ENCODE results near the gene CYP4Z1.

Gene CYP4Z1

DNA sequence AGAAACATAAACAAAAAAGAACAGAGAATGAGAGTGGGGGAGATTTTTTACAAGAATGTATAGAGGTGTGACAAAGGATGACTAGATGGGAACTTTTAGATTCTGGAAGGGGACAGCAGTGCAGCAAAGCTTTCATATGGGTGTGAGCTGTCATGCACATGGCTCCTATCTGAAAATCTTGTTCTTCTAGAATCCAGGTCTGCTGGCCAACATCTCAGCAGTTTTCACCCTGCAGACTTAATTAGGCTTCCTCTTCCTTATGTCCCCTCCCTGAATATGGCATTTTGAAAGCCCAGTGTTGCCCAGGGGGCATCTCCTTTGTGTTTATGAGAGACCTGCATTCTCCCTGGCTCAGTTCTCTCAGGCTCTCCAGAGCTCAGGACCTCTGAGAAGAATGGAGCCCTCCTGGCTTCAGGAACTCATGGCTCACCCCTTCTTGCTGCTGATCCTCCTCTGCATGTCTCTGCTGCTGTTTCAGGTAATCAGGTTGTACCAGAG lies at the start of gene CYP4Z1:
CYP4Z1 (plus strand) TSS at position 135 of the 498 bp plus-strand sequence; CDS start at position 395, 260 bp downstream.
- TF ChIP-seq, protein P1, sequence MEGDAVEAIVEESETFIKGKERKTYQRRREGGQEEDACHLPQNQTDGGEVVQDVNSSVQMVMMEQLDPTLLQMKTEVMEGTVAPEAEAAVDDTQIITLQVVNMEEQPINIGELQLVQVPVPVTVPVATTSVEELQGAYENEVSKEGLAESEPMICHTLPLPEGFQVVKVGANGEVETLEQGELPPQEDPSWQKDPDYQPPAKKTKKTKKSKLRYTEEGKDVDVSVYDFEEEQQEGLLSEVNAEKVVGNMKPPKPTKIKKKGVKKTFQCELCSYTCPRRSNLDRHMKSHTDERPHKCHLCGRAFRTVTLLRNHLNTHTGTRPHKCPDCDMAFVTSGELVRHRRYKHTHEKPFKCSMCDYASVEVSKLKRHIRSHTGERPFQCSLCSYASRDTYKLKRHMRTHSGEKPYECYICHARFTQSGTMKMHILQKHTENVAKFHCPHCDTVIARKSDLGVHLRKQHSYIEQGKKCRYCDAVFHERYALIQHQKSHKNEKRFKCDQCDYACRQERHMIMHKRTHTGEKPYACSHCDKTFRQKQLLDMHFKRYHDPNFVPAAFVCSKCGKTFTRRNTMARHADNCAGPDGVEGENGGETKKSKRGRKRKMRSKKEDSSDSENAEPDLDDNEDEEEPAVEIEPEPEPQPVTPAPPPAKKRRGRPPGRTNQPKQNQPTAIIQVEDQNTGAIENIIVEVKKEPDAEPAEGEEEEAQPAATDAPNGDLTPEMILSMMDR (IDR thresholded peaks at IDR 0.05; ENCODE audit: extremely low read depth, missing control alignments), result no peak
- no peak for DNase-seq (ENCODE audit: low spot score)

DNA sequence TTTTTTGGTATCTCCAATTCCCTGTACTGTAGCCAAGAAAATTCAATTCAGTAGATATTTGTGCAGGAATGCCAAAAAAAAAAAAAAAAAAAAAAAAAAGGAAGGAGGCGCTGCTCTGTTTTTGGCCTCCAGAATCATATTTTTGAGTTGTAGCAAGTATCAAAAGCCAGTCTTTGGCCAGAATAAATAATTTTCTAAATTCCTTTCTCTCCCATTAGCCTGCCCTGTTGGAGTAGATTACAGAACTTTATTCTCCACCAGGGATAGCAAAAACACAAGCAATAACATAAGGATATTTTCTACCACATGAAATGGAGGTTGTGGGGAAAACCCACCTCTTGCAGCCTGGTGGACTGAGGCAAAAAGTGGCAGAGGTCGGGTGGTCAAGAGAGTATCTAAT lies 46.0 kb upstream of the CYP4Z1 start:
- TF ChIP-seq, protein P1 (IDR thresholded peaks at IDR 0.05; ENCODE audit: extremely low read depth, missing control alignments), result no peak

DNA sequence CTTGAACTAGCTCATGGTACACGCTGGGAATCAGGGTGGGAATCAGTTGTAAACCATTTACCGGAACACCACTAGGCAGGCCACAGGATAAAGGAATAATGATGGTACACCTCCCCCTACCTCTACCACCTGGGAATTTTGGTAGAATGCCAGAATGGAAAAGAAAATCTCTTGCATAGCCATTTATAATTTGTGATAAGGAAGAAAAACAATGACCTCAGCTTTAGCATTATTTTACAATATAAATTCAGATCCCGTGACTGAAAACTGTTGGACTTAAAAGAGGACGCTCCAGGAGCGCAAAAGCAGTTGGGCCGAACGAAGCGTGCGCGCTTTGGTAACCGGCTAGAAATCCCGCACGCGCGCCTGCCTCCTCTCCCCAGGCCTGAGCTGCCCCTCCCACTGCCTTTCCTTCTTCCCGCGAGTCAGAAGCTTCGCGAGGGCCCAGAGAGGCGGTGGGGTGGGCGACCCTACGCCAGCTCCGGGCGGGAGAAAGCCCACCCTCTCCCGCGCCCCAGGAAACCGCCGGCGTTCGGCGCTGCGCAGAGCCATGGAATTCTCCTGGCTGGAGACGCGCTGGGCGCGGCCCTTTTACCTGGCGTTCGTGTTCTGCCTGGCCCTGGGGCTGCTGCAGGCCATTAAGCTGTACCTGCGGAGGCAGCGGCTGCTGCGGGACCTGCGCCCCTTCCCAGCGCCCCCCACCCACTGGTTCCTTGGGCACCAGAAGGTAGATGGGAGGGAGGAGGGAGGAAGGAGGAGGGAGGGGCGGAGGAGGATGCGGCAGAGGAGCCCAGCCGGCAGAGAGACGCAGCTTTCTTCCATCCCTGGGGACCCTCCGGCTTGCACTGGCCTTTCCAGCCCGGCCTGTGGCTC lies 43.5 kb upstream of the CYP4Z1 start, which contains the start of gene CYP4X1:
CYP4X1 (plus strand) TSS at position 402 of the 873 bp plus-strand sequence; CDS start at position 551, 149 bp downstream.
- TF ChIP-seq, protein P1 (IDR thresholded peaks at IDR 0.05; ENCODE audit: extremely low read depth, missing control alignments), result no peak
- no peak for DNase-seq (ENCODE audit: low spot score)

More for the DNA sequence above, 46.0 kb upstream of the CYP4Z1 start:
- DNase-seq (ENCODE audit: low spot score), result no peak

- TF ChIP-seq, protein P1 (IDR thresholded peaks at IDR 0.05; ENCODE audit: extremely low read depth, missing control alignments), result no peak
- no peak for DNase-seq (ENCODE audit: low spot score)
These were observed 42.8 kb upstream of the CYP4Z1 start for GRCh38 chr1:47024141-47024801.

DNA sequence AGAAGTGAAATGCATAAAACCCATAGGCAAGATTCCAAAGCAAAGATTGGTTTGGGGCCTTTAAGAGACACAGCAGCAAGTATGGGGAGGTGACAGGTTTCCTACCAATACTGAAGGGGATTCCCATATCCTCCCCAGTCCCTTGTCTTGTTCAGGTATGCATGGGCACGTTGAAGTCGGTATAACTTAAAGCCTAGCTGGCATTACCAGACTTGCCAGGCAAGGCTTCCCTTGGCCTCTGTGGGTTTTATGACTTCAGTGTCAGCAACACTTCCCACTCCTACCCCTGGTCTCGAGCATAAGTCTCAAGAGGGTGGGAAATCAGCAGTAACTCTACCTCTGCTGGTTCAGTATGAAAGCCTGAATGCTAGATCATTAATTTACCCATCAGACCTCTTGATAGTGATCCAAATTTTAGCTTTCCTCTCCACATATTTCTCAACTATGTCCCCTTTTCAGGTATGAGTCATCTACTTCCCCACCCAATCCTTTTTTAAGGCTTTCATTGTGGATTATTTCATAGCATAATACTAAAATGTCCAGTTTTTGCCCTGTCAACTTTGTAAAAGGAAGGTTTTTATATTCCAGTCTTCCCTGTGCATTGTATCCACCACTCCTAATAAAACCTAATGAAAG lies 36.7 kb upstream of the CYP4Z1 start:
- TF ChIP-seq, protein P1 (IDR thresholded peaks at IDR 0.05; ENCODE audit: extremely low read depth, missing control alignments), result no peak
- DNase-seq (ENCODE audit: low spot score), result no peak

GRCh38 chr1:47031059-47031458 lies 36.0 kb upstream of the CYP4Z1 start:
- TF ChIP-seq, protein P1 (IDR thresholded peaks at IDR 0.05; ENCODE audit: extremely low read depth, missing control alignments), result no peak
- no peak for DNase-seq (ENCODE audit: low spot score)

All from GM20000 (cell line).